Loucy (cell line): Measurements from ENCODE around the gene TLK2.

ENCODE experiments used
- H2AFZ ChIP-seq: fragments of 200-600 bp; sonication (generic); 2 replicates; pipeline ENCODE4 v1.6.0; 2016; ENCODE audit warnings: antibody characterized with exemption, mild to moderate bottlenecking, low read length, moderate library complexity
- H3F3A ChIP-seq: fragments of 200-600 bp; 2 replicates; pipeline ENCODE4 v1.6.0; 2016; ENCODE audit warnings: antibody characterized with exemption, low read depth, mild to moderate bottlenecking
- H3K27me3 ChIP-seq: fragments of 200-600 bp; sonication (generic); 2 replicates; pipeline ENCODE4 v1.6.1; 2014; ENCODE audit warnings: low read length, mild to moderate bottlenecking; ENCODE audit not compliant: insufficient read depth, poor library complexity, severe bottlenecking
- H3K36me3 ChIP-seq: fragments of 200-600 bp; sonication (generic); 2 replicates; pipeline ENCODE4 v1.6.1; 2016; ENCODE audit warnings: low read length; ENCODE audit not compliant: insufficient read depth
- H3K4me1 ChIP-seq: fragments of 200-600 bp; sonication (generic); 2 replicates; pipeline ENCODE4 v1.5.1; 2014; ENCODE audit warnings: low read length, mild to moderate bottlenecking; ENCODE audit not compliant: insufficient read depth, poor library complexity, severe bottlenecking
- H3K4me2 ChIP-seq: fragments of 200-600 bp; sonication (generic); 2 replicates; pipeline ENCODE4 v1.6.0; 2014; ENCODE audit warnings: antibody characterized with exemption, low read length, low read depth, mild to moderate bottlenecking; ENCODE audit not compliant: poor library complexity, severe bottlenecking
- H3K4me3 ChIP-seq: fragments of 200-600 bp; sonication (generic); 2 replicates; pipeline ENCODE4 v1.5.1; 2014; ENCODE audit warnings: low read length, mild to moderate bottlenecking, mixed read lengths; ENCODE audit not compliant: poor library complexity, severe bottlenecking
- H3K79me2 ChIP-seq: fragments of 200-600 bp; sonication (generic); 2 replicates; pipeline ENCODE4 v1.6.1; 2014; ENCODE audit warnings: low read length; ENCODE audit not compliant: insufficient read depth
- H3K9ac ChIP-seq: fragments of 200-600 bp; sonication (generic); 2 replicates; pipeline ENCODE4 v1.6.0; 2014; ENCODE audit warnings: mild to moderate bottlenecking, low read depth, low read length, moderate library complexity; ENCODE audit not compliant: poor library complexity, severe bottlenecking
- H3K9me2 ChIP-seq: fragments of 200-600 bp; sonication (generic); replicated peaks from 2 replicates; pipeline ENCODE4 v1.6.1; 2016; ENCODE audit warnings: low read depth, low read length, mixed read lengths
- H3K9me3 ChIP-seq: fragments of 200-600 bp; sonication (generic); 2 replicates; pipeline ENCODE4 v1.6.1; 2014; ENCODE audit warnings: mild to moderate bottlenecking, antibody characterized with exemption, low read length, low read depth; ENCODE audit not compliant: insufficient read depth
- H4K20me1 ChIP-seq: fragments of 200-600 bp; sonication (generic); 2 replicates; pipeline ENCODE4 v1.6.0; 2014; ENCODE audit warnings: antibody characterized with exemption, low read length, mild to moderate bottlenecking; ENCODE audit not compliant: insufficient read depth, poor library complexity, severe bottlenecking
- EZH2phosphoT487 ChIP-seq: fragments of 200-600 bp; IDR thresholded peaks from 2 replicates; pipeline ENCODE4 v1.6.1; 2018; ENCODE audit warnings: antibody characterized with exemption, mild to moderate bottlenecking, moderate library complexity, borderline replicate concordance
- TF ChIP-seq, protein P1 (sequence below): fragments of 200-600 bp; sonication (generic); conservative IDR thresholded peaks from 2 replicates; pipeline ENCODE4 v1.5.1; 2014; ENCODE audit warnings: mild to moderate bottlenecking, antibody characterized with exemption, low read length

TLK2 gene

DNA sequence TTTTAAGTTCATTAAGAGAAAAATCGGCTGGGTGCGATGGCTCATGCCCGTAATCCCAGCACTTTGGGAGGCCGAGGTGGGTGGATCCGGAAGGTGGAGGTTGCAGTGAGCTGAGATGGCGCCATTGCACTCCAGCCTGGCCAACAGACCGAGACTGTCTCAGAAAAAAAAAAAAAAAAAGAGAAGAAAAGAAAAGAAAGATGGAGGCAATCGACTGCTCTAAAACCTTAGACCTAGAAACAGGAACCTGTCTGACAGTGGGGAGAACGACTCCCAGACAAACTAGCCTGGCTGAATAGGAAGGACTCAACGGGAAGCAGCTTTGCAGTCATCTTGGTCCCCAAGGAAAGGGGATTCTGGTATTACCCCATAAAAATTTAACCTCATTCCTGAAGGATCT, 162.5 kb downstream of the TLK2 start:
- Histone ChIP-seq H3F3A (no peaks in the 10 kb centered on the region), H3K4me3 (no peak overlapping the region), H3K9me2 (no peaks in the 10 kb centered on the region), H3K4me1 (no peaks in the 10 kb centered on the region), H4K20me1 (no peaks in the 10 kb centered on the region), H3K79me2 (no peaks in the 10 kb centered on the region), H3K4me2 (no peak overlapping the region), H3K27me3 (no peaks in the 10 kb centered on the region), H2AFZ (no peak overlapping the region), H3K36me3 (no peaks in the 10 kb centered on the region), H3K9me3 (no peaks in the 10 kb centered on the region), H3K9ac (no peak overlapping the region)
- TF ChIP-seq EZH2phosphoT487: no peak
- TF ChIP-seq, protein P1, sequence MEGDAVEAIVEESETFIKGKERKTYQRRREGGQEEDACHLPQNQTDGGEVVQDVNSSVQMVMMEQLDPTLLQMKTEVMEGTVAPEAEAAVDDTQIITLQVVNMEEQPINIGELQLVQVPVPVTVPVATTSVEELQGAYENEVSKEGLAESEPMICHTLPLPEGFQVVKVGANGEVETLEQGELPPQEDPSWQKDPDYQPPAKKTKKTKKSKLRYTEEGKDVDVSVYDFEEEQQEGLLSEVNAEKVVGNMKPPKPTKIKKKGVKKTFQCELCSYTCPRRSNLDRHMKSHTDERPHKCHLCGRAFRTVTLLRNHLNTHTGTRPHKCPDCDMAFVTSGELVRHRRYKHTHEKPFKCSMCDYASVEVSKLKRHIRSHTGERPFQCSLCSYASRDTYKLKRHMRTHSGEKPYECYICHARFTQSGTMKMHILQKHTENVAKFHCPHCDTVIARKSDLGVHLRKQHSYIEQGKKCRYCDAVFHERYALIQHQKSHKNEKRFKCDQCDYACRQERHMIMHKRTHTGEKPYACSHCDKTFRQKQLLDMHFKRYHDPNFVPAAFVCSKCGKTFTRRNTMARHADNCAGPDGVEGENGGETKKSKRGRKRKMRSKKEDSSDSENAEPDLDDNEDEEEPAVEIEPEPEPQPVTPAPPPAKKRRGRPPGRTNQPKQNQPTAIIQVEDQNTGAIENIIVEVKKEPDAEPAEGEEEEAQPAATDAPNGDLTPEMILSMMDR: no peak

DNA sequence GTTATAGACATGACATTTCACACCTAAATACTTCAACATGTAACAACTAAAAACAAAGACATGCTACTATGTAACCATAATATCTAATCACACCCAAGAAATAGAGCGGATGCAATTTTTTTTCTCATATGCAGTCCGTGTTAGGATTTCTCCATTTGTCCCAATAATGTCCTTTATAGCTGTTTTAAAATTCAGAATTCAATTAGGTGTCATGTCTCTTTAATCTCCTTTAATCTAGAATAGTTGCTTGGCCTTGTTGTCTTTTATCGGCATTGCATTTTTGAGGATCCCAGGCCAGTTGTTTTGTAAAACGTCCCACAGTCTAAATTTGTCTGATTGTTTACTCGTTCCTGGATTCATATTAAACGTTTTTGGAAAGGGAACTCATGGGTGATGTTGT, 163.3 kb downstream of the TLK2 start:
- H3K4me2 ChIP-seq: no peak overlapping the region
- no peaks in the 10 kb centered on the region for H3K4me1 ChIP-seq
- TF ChIP-seq EZH2phosphoT487: no peak
- TF ChIP-seq, protein P1: no peak
- no peaks in the 10 kb centered on the region for H3K36me3 ChIP-seq
- no peak overlapping the region for H3K9ac ChIP-seq
- no peaks in the 10 kb centered on the region for H3K9me2 ChIP-seq
- H2AFZ ChIP-seq: no peak overlapping the region
- no peak overlapping the region for H3K4me3 ChIP-seq
- H3K79me2 ChIP-seq: no peaks in the 10 kb centered on the region
- no peaks in the 10 kb centered on the region for H3F3A ChIP-seq
- no peaks in the 10 kb centered on the region for H3K27me3 ChIP-seq
- H3K9me3 ChIP-seq: no peaks in the 10 kb centered on the region
- H4K20me1 ChIP-seq: no peaks in the 10 kb centered on the region

DNA sequence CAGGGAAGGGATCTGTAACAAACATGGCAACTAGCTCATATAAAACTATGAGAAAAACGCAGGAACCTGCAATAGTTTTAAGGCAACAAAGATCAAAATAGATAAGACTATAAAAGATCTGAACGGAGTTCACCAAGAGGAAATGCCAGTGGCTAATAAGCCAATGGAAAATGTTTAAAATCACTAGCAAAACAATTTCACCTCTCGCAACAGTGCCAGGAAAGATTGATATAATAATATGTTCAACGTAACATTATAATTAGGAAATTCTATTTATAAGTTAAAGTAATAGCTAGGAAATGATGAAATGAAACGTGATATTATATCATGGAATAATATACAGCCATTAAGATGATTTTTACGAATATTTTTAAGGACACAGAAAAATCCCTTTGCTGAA, 164.9 kb downstream of the TLK2 start:
- H2AFZ ChIP-seq: no peak overlapping the region
- no peaks in the 10 kb centered on the region for H3K4me1 ChIP-seq
- no peaks in the 10 kb centered on the region for H4K20me1 ChIP-seq
- H3K4me3 ChIP-seq: no peak overlapping the region
- H3K9me3 ChIP-seq: no peaks in the 10 kb centered on the region
- no peaks in the 10 kb centered on the region for H3K27me3 ChIP-seq
- no peak overlapping the region for H3K4me2 ChIP-seq
- no peak for TF ChIP-seq EZH2phosphoT487
- TF ChIP-seq, protein P1: no peak
- no peak overlapping the region for H3K9ac ChIP-seq
- H3F3A ChIP-seq: no peaks in the 10 kb centered on the region
- H3K9me2 ChIP-seq: no peaks in the 10 kb centered on the region
- no peaks in the 10 kb centered on the region for H3K36me3 ChIP-seq
- no peaks in the 10 kb centered on the region for H3K79me2 ChIP-seq
